Gastroesophageal sphincter (tissue), 4 donors: Measurements from ENCODE around the gene DZIP3. TPM values are rescaled to one million over a fixed set of nuclear protein-coding genes. Genes with fewer than 3 reads are reported as not detected.

ENCODE experiments used
- ATAC-seq: fragments of 150-250 bp; one replicate; pipeline ENCODE4 v1.9.1; 2016; ENCODE audit warnings: mild to moderate bottlenecking, moderate library complexity
- H3K27ac ChIP-seq, 4 donors: fragments of 200-600 bp; sonication (generic) in 3 of 4; 1 replicate in 3 of 4; 2 replicates in 1 of 4; pipeline ENCODE4 v1.5.1; 2016 to 2019
- H3K27me3 ChIP-seq: fragments of 200-600 bp; sonication (generic); one replicate; pipeline ENCODE4 v1.5.1; 2019
- H3K36me3 ChIP-seq, 2 donors: fragments of 200-600 bp; sonication (generic); one replicate each; pipeline ENCODE4 v1.5.1; 2019; ENCODE audit warnings: control low read depth in 1 of 2
- H3K4me1 ChIP-seq, 3 donors: fragments of 200-600 bp; sonication (generic); 1 replicate in 2 of 3; 2 replicates in 1 of 3; pipeline ENCODE4 v1.5.1; 2016 to 2019; ENCODE audit warnings: control low read depth in 2 of 3
- H3K4me3 ChIP-seq, 2 donors: fragments of 200-600 bp; sonication (generic); one replicate each; pipeline ENCODE4 v1.5.1; 2019; ENCODE audit warnings: mild to moderate bottlenecking in 1 of 2, moderate library complexity in 1 of 2
- H3K9me3 ChIP-seq, 3 donors: fragments of 200-600 bp; sonication (generic); one replicate each; pipeline ENCODE4 v1.5.1; 2017 to 2019; ENCODE audit warnings: control low read depth in 2 of 3
- EP300 ChIP-seq: sonication (generic); formaldehyde crosslinking; IDR thresholded peaks from one replicate; pipeline ENCODE4 v1.6.1; 2017; ENCODE audit warnings: antibody characterized with exemption, mild to moderate bottlenecking
- POLR2A ChIP-seq, 2 donors: fragments of 450-650 bp; IDR thresholded peaks; one replicate each; pipeline ENCODE4 v1.6.1; 2017; ENCODE audit warnings: antibody characterized with exemption in 2 of 2, mild to moderate bottlenecking in 2 of 2, moderate library complexity in 1 of 2
- POLR2AphosphoS5 ChIP-seq: sonication (generic); formaldehyde crosslinking; IDR thresholded peaks from one replicate; pipeline ENCODE4 v1.6.1; 2017; ENCODE audit warnings: antibody characterized with exemption
- WGBS, 2 donors: methylation state at CpG; one replicate each; pipeline ENCODE4 v1.1.5; 2018; ENCODE audit warnings: low coverage in 1 of 2; 5-methylcytosine and 5-hydroxymethylcytosine counted together
- total RNA-seq, 4 donors: library from RNA; depleted of rRNA; stranded (reverse); fragments of >200 nt; gene quantifications; one replicate each; pipeline ENCODE4 v1.1.0, GENCODE V29; 2016
- TF ChIP-seq, protein P1 (sequence below), 4 experiments: fragments of 200-600 bp in 2 of 4; fragments of 450-650 bp in 2 of 4; sonication (generic) in 1 of 4; IDR thresholded peaks; one replicate each; pipeline ENCODE4 v1.5.1; 2017 to 2019; ENCODE audit warnings: antibody characterized with exemption in 4 of 4, mild to moderate bottlenecking in 2 of 4, moderate library complexity in 2 of 4

Gene DZIP3
- total RNA-seq, 4 donors from 2014 or later: 8.3 to 20.5 (median 10.0) TPM

DNA sequence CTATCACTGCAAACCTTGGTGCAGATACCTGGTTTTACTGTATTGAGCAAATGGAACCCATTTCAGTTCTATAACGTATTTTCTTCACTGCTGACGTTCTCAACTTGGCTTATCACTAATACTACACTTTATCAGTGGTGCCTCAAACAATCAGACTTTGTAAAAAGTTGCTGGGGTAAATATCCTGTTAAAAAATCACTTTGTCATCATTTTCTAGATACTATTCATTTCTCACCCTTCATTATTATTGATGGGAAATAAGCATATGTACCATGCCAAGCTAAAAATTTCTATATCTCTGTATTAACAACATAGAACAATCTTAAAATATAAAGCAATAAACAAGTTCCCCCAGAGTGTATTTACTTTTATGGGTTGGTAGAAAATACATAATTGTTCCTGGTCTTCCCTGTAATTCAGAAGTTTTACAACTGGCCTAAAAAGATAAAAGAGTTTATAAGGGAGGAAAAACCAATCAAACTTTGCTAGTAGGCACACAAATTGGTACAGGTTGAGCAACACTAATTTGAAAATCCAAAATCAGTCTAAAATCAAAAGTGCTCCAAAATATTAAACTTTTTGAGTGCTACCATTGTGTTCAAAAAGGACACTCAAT, 33.4 kb upstream of the DZIP3 start:
- TF ChIP-seq POLR2A (IDR thresholded peaks at IDR 0.05) (no peak), EP300 (no peak)
- peaks cover 0 to 6% of the 10 kb centered on the region in 2 donors for H3K36me3 ChIP-seq
- H3K4me3 ChIP-seq: no peak overlapping the region
- 72 to 73% methylated on average over 2 of the region's 2 CpGs for WGBS, 2 donors
- H3K27me3 ChIP-seq: no peaks in the 10 kb centered on the region
- peaks cover 0 to 18% (median 0%) of the 10 kb centered on the region in 3 donors for H3K4me1 ChIP-seq
- no peak for ATAC-seq
- no peaks in the 10 kb centered on the region for H3K9me3 ChIP-seq
- H3K27ac ChIP-seq: no peak overlapping the region

DNA sequence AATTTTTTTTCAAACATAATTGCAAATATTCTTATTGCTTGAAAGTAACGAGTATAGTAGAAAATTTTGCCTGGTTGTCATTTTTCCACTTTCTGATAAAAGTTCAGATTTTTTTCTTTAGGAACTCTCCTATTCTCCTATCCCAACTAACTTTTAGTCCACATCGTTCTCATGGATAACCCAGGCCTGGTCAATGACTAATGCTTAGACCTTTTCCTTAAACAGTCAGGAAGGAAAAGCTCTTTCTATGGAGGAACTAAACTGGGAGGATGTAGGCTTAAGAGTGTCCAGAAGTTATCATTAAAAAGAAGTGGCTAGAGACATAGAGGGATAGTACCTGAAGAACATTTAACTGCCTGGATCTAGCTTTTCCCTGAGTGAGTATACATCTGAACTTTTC, 27.0 kb upstream of the DZIP3 start:
- Histone ChIP-seq H3K27ac (no peak overlapping the region), H3K4me1 (no peaks in the 10 kb centered on the region), H3K9me3 (no peaks in the 10 kb centered on the region), H3K4me3 (no peak overlapping the region), H3K27me3 (no peaks in the 10 kb centered on the region), H3K36me3 (peaks cover 0 to 6% of the 10 kb centered on the region in 2 donors)
- 74 to 92% methylated on average over 2 of the region's 2 CpGs for WGBS, 2 donors
- no peak for TF ChIP-seq POLR2AphosphoS5
- no peak for TF ChIP-seq POLR2A (IDR thresholded peaks at IDR 0.05)
- no peak for TF ChIP-seq EP300
- TF ChIP-seq, protein P1, sequence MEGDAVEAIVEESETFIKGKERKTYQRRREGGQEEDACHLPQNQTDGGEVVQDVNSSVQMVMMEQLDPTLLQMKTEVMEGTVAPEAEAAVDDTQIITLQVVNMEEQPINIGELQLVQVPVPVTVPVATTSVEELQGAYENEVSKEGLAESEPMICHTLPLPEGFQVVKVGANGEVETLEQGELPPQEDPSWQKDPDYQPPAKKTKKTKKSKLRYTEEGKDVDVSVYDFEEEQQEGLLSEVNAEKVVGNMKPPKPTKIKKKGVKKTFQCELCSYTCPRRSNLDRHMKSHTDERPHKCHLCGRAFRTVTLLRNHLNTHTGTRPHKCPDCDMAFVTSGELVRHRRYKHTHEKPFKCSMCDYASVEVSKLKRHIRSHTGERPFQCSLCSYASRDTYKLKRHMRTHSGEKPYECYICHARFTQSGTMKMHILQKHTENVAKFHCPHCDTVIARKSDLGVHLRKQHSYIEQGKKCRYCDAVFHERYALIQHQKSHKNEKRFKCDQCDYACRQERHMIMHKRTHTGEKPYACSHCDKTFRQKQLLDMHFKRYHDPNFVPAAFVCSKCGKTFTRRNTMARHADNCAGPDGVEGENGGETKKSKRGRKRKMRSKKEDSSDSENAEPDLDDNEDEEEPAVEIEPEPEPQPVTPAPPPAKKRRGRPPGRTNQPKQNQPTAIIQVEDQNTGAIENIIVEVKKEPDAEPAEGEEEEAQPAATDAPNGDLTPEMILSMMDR (IDR thresholded peaks at IDR 0.05): no peak
- no peak for ATAC-seq

DNA sequence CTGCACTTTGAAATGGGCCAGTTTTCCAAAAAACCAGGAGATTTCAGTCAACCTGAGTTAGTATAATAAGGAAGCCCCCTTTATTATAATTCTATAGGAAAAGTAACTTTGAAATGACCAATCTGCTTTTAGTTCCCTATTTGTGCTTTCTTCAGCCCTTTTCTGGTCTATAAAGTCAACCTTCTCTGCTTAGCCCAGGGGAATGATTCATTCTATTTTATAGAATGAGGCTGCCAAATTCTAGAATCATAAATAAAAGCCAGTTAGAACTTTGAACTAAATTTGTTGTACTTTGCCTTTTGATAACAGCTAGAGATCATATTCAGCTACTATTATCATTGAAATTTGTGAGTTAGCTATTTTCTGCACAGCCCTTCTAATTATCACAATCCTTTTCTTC, 25.0 kb upstream of the DZIP3 start:
- TF ChIP-seq EP300 (no peak), POLR2AphosphoS5 (no peak)
- TF ChIP-seq, protein P1 (IDR thresholded peaks at IDR 0.05): no peak
- no peak for ATAC-seq
- Histone ChIP-seq H3K9me3 (no peaks in the 10 kb centered on the region), H3K27me3 (no peaks in the 10 kb centered on the region), H3K4me1 (no peaks in the 10 kb centered on the region), H3K36me3 (peaks cover 0 to 6% of the 10 kb centered on the region in 2 donors), H3K27ac (no peak overlapping the region), H3K4me3 (no peak overlapping the region)

DNA sequence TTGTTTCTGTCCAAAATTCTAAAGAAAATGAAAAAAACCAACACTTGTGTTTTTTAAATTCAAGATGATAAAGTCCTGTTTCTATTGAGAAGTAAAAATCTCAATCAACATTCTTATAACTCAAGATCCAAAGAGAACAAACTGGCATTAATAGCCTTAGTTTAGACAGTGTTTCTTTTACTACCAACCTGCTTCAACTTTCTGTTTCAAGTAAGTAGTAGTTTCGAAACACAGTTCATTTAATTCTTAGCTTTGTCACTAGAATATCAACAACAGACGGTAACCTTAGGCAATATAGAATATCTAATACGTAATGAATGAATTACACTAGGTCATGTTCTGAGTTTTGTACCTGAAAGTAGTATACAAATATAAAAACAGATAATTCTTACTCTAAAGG, 24.0 kb upstream of the DZIP3 start:
- ATAC-seq: no peak
- 97 to 100% methylated on average over 3 of the region's 3 CpGs for WGBS, 2 donors
- Histone ChIP-seq H3K4me3 (no peak overlapping the region), H3K27me3 (no peaks in the 10 kb centered on the region), H3K36me3 (peaks cover 0 to under 1% of the 10 kb centered on the region in 2 donors), H3K4me1 (no peaks in the 10 kb centered on the region), H3K27ac (no peak overlapping the region), H3K9me3 (no peaks in the 10 kb centered on the region)
- TF ChIP-seq POLR2AphosphoS5 (no peak), EP300 (no peak), POLR2A (IDR thresholded peaks at IDR 0.05) (no peak)
- TF ChIP-seq, protein P1 (IDR thresholded peaks at IDR 0.05): no peak

DNA sequence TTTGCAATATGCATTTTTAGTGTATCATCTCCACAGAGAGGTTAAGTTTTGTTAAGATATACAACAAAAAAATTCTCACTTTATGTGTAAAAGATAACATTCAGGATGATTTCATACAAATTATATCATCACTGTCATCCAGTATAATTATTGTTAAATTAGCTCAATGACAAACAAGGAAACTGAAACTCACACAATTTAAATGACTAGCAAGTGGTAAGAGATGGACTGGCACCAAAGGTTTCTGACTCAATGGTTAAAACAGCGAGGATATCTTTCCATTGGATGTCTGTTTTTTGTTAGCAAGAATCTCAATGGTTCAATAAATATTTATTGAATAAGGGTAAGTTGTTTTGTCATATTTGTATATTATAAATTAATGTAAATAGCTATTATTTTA, 22.9 kb upstream of the DZIP3 start:
- TF ChIP-seq, protein P1 (IDR thresholded peaks at IDR 0.05): no peak
- TF ChIP-seq POLR2AphosphoS5 (no peak), EP300 (no peak), POLR2A (IDR thresholded peaks at IDR 0.05) (no peak)
- no peak for ATAC-seq
- Histone ChIP-seq H3K4me3 (no peak overlapping the region), H3K9me3 (no peaks in the 10 kb centered on the region), H3K36me3 (no peaks in the 10 kb centered on the region), H3K27ac (no peak overlapping the region), H3K27me3 (no peaks in the 10 kb centered on the region), H3K4me1 (no peaks in the 10 kb centered on the region)
- WGBS, 2 donors: 94 to 100% methylated on average over 1 of the region's 1 CpG
